ENCODE measurements around the gene LMLN. TPM values are rescaled to one million over a fixed set of nuclear protein-coding genes. Genes with fewer than 3 reads are reported as not detected.
A peak's percentile ranks its signal among the peaks of the same experiment; 100 is the strongest.
"Not testable (repeated sequence)": the region's sequence is repeated elsewhere in the genome, so short reads cannot be mapped to it uniquely, and the experiment has no call there.

The LMLN gene, protein sequence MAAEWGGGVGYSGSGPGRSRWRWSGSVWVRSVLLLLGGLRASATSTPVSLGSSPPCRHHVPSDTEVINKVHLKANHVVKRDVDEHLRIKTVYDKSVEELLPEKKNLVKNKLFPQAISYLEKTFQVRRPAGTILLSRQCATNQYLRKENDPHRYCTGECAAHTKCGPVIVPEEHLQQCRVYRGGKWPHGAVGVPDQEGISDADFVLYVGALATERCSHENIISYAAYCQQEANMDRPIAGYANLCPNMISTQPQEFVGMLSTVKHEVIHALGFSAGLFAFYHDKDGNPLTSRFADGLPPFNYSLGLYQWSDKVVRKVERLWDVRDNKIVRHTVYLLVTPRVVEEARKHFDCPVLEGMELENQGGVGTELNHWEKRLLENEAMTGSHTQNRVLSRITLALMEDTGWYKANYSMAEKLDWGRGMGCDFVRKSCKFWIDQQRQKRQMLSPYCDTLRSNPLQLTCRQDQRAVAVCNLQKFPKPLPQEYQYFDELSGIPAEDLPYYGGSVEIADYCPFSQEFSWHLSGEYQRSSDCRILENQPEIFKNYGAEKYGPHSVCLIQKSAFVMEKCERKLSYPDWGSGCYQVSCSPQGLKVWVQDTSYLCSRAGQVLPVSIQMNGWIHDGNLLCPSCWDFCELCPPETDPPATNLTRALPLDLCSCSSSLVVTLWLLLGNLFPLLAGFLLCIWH
- total RNA-seq = 0.32 TPM

DNA sequence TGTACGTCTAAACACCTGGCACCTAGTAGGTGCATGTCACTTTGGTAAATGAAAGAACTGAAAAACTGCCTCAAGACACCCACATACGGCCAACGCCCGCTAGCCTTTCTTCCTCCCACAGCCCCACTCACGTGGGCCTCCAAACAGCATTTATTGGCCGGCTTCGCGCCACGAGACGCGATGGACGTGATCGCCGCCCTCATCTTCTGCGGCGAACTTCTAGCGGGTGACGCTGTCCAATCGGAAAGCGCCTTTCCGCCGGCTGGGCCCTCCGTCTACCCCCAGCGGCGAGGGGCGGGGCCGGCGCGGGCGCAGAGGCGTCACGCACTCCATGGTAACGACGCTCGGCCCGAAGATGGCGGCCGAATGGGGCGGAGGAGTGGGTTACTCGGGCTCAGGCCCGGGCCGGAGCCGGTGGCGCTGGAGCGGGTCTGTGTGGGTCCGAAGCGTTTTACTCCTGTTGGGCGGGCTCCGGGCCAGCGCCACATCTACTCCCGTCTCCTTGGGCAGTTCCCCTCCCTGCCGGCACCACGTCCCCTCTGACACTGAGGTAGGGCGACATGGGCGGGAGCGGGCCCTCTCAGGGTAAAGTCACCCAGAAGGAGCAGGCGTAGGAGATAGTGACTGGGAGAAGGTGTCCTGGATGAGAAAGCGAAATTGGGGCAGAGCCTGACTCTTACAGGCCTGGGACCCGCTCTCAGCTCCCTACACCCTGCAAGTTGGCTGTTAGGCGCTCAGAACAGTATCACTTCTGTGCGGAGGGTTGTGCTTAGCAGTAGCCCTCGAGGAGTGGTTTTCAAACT is at the start of gene LMLN:
LMLN (plus strand) TSS at position 327 of the 803 bp plus-strand sequence; CDS start at position 356, 29 bp downstream.
- no peaks in the 10 kb centered on the region for H3K9me3 ChIP-seq
- intact Hi-C loops (cut with DNase I) = loop anchor here (1.0 kb wide), 1 partner anchor 10 kb away; the partner anchor contains the start of gene RPL35A
- peak; percentile 86 to 97 for DNase-seq (ENCODE audit: low spot score in 2 of 2)

DNA sequence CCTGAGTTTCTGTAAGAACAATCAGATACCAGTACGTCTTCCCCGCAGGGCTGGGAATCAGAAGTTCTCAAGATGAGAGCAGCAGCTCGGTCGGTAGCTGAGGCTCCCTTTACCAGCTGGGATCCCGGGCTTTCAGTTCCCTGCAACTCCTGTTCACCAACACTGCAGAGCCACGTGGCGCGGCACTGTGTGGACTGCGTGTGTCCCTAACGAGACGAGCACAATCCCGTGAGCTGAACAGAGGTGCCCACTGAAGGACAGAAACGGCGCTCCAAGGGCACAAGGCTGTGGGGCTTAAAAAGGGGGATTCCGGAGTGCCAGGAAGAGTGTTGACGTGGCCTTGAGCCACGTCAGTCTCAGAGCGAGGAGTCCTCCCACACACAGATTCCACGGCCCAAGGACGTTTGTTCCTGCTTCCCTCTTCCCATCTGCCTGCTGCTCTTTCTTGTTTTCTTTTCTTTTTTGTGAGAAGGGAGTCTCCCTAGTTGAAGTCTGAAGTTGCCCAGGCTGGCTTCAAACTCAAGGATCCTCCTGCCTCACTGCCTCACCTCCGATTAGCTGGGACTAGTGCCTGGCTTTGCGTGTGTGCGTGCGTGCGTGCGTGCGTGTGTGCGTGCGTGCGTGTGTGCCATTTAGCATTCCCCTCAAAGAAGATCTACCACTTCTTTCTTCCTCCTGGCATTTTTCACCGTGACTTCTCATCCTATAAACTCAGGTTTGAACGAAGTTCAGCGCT is 47.1 kb upstream of the LMLN start:
- Histone ChIP-seq H3K4me1 (no peaks in the 10 kb centered on the region), H3K36me3 (no peaks in the 10 kb centered on the region), H3K9me3 (no peaks in the 10 kb centered on the region), H3K4me3 (no peak overlapping the region), H3K27me3 (no peaks in the 10 kb centered on the region), H3K27ac (no peak overlapping the region)
- DNase-seq (ENCODE audit: low spot score in 2 of 2) = no peak
- intact Hi-C loops (cut with DNase I) = no loop called here
- TF ChIP-seq, protein P1, sequence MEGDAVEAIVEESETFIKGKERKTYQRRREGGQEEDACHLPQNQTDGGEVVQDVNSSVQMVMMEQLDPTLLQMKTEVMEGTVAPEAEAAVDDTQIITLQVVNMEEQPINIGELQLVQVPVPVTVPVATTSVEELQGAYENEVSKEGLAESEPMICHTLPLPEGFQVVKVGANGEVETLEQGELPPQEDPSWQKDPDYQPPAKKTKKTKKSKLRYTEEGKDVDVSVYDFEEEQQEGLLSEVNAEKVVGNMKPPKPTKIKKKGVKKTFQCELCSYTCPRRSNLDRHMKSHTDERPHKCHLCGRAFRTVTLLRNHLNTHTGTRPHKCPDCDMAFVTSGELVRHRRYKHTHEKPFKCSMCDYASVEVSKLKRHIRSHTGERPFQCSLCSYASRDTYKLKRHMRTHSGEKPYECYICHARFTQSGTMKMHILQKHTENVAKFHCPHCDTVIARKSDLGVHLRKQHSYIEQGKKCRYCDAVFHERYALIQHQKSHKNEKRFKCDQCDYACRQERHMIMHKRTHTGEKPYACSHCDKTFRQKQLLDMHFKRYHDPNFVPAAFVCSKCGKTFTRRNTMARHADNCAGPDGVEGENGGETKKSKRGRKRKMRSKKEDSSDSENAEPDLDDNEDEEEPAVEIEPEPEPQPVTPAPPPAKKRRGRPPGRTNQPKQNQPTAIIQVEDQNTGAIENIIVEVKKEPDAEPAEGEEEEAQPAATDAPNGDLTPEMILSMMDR (IDR thresholded peaks at IDR 0.05) = no peak

More for the DNA sequence above, at the start of gene LMLN:
- peaks cover 13 to 16% of the 10 kb centered on the region in 2 donors for H3K36me3 ChIP-seq
- H3K4me3 ChIP-seq = peak within 1 kb of the TSS; percentile 66 to 88
- no peaks in the 10 kb centered on the region for H3K27me3 ChIP-seq
- peak within 1 kb of the TSS; percentile 75 to 82 for H3K27ac ChIP-seq
- TF ChIP-seq, protein P1 (IDR thresholded peaks at IDR 0.05) = no peak
- peaks cover 0 to 9% of the 10 kb centered on the region in 2 donors for H3K4me1 ChIP-seq

DNA sequence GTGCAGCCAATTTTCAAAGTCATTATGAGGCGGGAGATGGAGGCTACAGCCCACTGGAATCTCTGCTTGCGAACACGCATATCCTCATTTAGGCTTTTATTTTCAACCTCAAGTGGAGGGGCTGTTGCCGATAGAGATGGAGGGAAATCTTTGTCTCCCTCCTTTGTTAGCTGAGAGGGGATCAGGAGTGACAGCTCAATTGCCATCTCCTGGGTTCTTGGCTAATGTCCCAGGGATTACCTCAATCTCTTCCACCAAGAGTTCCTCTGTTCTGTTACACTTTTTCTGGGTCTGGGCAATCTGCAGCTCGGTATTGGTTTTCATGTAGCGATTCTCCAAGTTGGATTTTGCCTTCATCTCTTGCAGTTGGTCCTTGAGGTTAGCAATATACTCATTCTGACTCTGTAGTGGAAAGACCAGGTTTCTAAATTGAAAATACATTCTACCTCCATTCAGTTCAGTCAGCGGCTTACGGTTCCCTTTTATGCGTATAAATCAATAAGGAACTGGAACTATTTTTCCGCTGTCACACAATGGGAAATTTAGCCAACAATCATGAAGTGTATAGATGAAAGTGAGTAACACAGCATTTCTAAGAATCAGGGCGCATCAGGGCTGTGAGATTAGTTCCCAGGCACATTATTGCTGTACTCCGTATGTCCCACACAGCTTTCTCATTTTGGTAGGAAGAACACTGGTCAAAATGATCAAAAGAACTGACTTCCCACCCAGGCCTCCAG is 46.2 kb upstream of the LMLN start:
- no peak for DNase-seq (ENCODE audit: low spot score in 2 of 2)
- Histone ChIP-seq H3K9me3 (no peaks in the 10 kb centered on the region), H3K36me3 (no peaks in the 10 kb centered on the region), H3K4me1 (no peaks in the 10 kb centered on the region), H3K27me3 (no peaks in the 10 kb centered on the region), H3K4me3 (no peak overlapping the region), H3K27ac (no peak overlapping the region)
- intact Hi-C loops (cut with DNase I) = no loop called here
- TF ChIP-seq, protein P1 (IDR thresholded peaks at IDR 0.05) = no peak

DNA sequence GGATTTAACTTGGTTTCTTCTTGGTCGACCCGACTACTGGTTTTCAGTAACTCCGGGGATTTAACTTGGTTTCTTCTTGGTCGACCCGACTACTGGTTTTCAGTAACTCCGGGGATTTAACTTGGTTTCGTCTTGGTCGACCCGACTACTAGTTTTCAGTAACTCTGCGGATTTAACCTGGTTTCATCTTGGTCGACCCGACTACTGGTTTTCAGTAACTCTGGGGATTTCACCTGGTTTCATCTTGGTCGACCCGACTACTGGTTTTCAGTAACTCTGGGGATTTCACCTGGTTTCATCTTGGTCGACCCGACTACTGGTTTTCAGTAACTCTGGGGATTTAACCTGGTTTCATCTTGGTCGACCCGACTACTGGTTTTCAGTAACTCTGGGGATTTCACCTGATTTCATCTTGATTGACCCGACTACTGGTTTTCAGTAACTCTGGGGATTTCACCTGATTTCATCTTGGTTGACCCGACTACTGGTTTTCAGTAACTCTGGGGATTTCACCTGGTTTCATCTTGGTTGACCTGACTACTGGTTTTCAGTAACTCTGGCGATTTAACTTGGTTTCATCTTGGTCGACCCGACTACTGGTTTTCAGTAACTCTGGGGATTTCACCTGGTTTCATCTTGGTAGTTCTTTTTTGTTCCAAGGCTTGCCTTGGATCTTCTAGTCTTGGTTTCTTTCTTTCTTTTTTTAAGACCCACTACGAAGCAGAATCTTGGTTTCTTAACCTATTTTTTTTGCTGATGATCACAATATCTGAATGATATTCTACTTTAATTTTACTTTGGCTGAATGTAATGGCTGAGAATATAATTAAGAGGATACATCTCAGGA is 38.4 kb upstream of the LMLN start:
- DNase-seq (ENCODE audit: low spot score in 2 of 2); H3K27me3 ChIP-seq; H3K9me3 ChIP-seq; intact Hi-C loops (cut with DNase I); H3K4me1 ChIP-seq; H3K4me3 ChIP-seq; H3K27ac ChIP-seq; H3K36me3 ChIP-seq: not testable (repeated sequence)

DNA sequence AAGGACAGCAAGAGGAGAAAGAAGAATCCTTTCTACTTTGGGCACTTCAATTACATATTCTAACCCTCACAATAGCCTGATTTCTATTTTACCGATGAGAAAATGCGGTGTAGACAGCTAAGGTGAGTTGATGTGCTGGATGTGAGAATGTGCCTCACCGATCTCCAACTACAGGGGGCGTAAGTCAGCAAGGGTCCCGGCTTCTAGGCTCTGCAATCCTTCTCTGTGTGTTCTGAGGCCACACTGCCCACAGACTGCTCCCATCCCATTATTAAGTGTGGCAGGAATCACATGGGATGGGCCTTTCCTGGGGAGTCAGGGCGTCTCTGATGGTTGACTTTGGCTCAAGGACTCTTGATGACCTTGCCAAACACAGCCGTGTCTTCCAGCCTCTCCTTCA is 33.6 kb upstream of the LMLN start:
- no peak for DNase-seq (ENCODE audit: low spot score in 2 of 2)
- H3K4me1 ChIP-seq = no peaks in the 10 kb centered on the region
- no peaks in the 10 kb centered on the region for H3K27me3 ChIP-seq
- no peak overlapping the region for H3K27ac ChIP-seq
- H3K36me3 ChIP-seq = no peaks in the 10 kb centered on the region
- H3K4me3 ChIP-seq = no peak overlapping the region
- H3K9me3 ChIP-seq = no peaks in the 10 kb centered on the region
- TF ChIP-seq, protein P1 (IDR thresholded peaks at IDR 0.05) = no peak
- intact Hi-C loops (cut with DNase I) = no loop called here

DNA sequence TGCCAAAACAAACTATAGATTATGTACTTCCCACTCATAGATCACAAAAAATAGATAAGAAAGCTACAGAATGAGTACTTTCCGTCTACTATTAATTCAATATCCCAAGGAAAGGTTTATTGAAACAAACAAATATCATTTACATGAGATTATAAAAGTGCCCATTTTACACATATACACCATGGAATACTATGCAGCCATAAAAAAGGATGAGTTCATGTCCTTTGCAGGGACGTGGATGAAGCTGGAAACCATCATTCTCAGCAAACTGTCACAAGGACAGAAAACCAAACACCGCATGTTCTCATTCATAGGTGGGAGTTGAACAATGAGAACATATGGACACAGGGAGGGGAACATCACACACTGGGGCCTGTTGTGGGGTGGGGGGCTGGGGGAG is 32.4 kb upstream of the LMLN start:
- H3K4me3 ChIP-seq; DNase-seq (ENCODE audit: low spot score in 2 of 2); H3K36me3 ChIP-seq; H3K9me3 ChIP-seq; H3K4me1 ChIP-seq; H3K27ac ChIP-seq; intact Hi-C loops (cut with DNase I); H3K27me3 ChIP-seq: not testable (repeated sequence)

Measured in ascending aorta (tissue), 2 donors.